Measurements from ENCODE around the gene ANKFN1.

GRCh38 chr17:56292578-56292977, 139.3 kb downstream of the ANKFN1 start:
- TF ChIP-seq CTCF (IDR thresholded peaks at IDR 0.05 in 4 of 5, conservative IDR thresholded peaks at IDR 0.05 in 1 of 5) (no peak), POLR2A (IDR thresholded peaks at IDR 0.05) (no peak)
